Activated T-helper 1 cell treated with anti-CD3 and anti-CD28 coated beads, Interleukin-12 subunit alpha, Interleukin-12 subunit beta, Interleukin-2, Interleukin-4 antibody, amounts not matched to agents 30 ng/mL and 10 ng/mL and 1 ng/mL, durations not matched to agents 14 hours and 24 hours and 36 hours (primary cell): ENCODE results near the gene GGT6. TPM values are rescaled to one million over a fixed set of nuclear protein-coding genes. Genes with fewer than 3 reads are reported as not detected.
A peak's percentile ranks its signal among the peaks of the same experiment; 100 is the strongest.

Experiments used
- DNase-seq: peaks from one replicate; pipeline ENCODE4 v3.0.0; 2021; ENCODE audit warnings: low spot score
- H3K27ac Mint-ChIP-seq: one replicate; pipeline ENCODE4 v1.8.0; 2021; ENCODE audit warnings: mild to moderate bottlenecking, mixed read lengths
- H3K27me3 Mint-ChIP-seq: one replicate; pipeline ENCODE4 v1.8.0; 2022; ENCODE audit warnings: mild to moderate bottlenecking, moderate library complexity, mixed read lengths; ENCODE audit not compliant: insufficient read depth
- H3K36me3 Mint-ChIP-seq: one replicate; pipeline ENCODE4 v1.8.0; 2021; ENCODE audit warnings: low read depth, mixed read lengths
- H3K4me1 Mint-ChIP-seq: one replicate; pipeline ENCODE4 v1.8.0; 2021; ENCODE audit warnings: low read depth, mixed read lengths
- H3K4me3 Mint-ChIP-seq: one replicate; pipeline ENCODE4 v1.8.0; 2021; ENCODE audit warnings: mild to moderate bottlenecking, moderate library complexity, mixed read lengths
- H3K9me3 Mint-ChIP-seq: one replicate; pipeline ENCODE4 v1.8.0; 2021; ENCODE audit warnings: mixed read lengths
- intact Hi-C: fragments of 100-400 bp; cut with micrococcal nuclease; formaldehyde crosslinking; loops from one replicate; pipeline ENCODE4 v1.15.1; 2024
- total RNA-seq: library from RNA; stranded (reverse); gene quantifications from 2 replicates; pipeline ENCODE4 v1.2.3, GENCODE V29; 2022

The GGT6 gene
- total RNA-seq, 1 donor from 2014 or later, result not detected

GRCh38 chr17:4577386-4577993, 17.1 kb upstream of the GGT6 start:
- no peak for DNase-seq
- H3K36me3 Mint-ChIP-seq, result no peaks in the 10 kb centered on the region
- intact Hi-C loops, result no loop called here
- no peaks in the 10 kb centered on the region for H3K9me3 Mint-ChIP-seq
- peaks cover 32% of the 10 kb centered on the region for H3K27me3 Mint-ChIP-seq
- peaks cover 18% of the 10 kb centered on the region for H3K4me1 Mint-ChIP-seq
- H3K27ac Mint-ChIP-seq, result no peak overlapping the region
- H3K4me3 Mint-ChIP-seq, result no peak overlapping the region

GRCh38 chr17:4576729-4577322, 16.4 kb upstream of the GGT6 start:
- H3K27me3 Mint-ChIP-seq, result peaks cover 30% of the 10 kb centered on the region
- peaks cover 18% of the 10 kb centered on the region for H3K4me1 Mint-ChIP-seq
- H3K4me3 Mint-ChIP-seq, result no peak overlapping the region
- no peak for DNase-seq
- intact Hi-C loops, result no loop called here
- no peaks in the 10 kb centered on the region for H3K36me3 Mint-ChIP-seq
- no peaks in the 10 kb centered on the region for H3K9me3 Mint-ChIP-seq
- H3K27ac Mint-ChIP-seq, result no peak overlapping the region

GRCh38 chr17:4576161-4576558, 15.8 kb upstream of the GGT6 start:
- peaks cover 28% of the 10 kb centered on the region for H3K27me3 Mint-ChIP-seq
- H3K36me3 Mint-ChIP-seq, result no peaks in the 10 kb centered on the region
- no peaks in the 10 kb centered on the region for H3K9me3 Mint-ChIP-seq
- H3K27ac Mint-ChIP-seq, result no peak overlapping the region
- no peak for DNase-seq
- H3K4me1 Mint-ChIP-seq, result peaks cover 18% of the 10 kb centered on the region
- no peak overlapping the region for H3K4me3 Mint-ChIP-seq
- intact Hi-C loops, result no loop called here

- intact Hi-C loops, result no loop called here
- Mint-ChIP-seq H3K9me3 (no peaks in the 10 kb centered on the region), H3K4me1 (peaks cover 25% of the 10 kb centered on the region), H3K4me3 (no peak overlapping the region), H3K27me3 (peaks cover 30% of the 10 kb centered on the region), H3K36me3 (no peaks in the 10 kb centered on the region), H3K27ac (no peak overlapping the region)
- no peak for DNase-seq
Measured at GRCh38 chr17:4574448-4575045, 14.2 kb upstream of the GGT6 start.

- Mint-ChIP-seq H3K4me3 (no peak overlapping the region), H3K27ac (peak overlapping the region; percentile 48), H3K9me3 (no peaks in the 10 kb centered on the region), H3K36me3 (no peaks in the 10 kb centered on the region), H3K27me3 (peaks cover 32% of the 10 kb centered on the region), H3K4me1 (peaks cover 28% of the 10 kb centered on the region)
- peak; percentile 58 for DNase-seq
- intact Hi-C loops, result loop anchor here (1.0 kb wide), 1 partner anchor 8 kb away; no protein-coding TSS in a partner anchor
Measured at GRCh38 chr17:4573669-4574068, 13.3 kb upstream of the GGT6 start.

- H3K4me1 Mint-ChIP-seq, result peaks cover 28% of the 10 kb centered on the region
- H3K4me3 Mint-ChIP-seq, result no peak overlapping the region
- H3K36me3 Mint-ChIP-seq, result no peaks in the 10 kb centered on the region
Measured at GRCh38 chr17:4573115-4573514, 12.7 kb upstream of the GGT6 start.

GRCh38 chr17:4572131-4572530, 11.8 kb upstream of the GGT6 start:
- H3K27ac Mint-ChIP-seq, result no peak overlapping the region
- no peak overlapping the region for H3K4me3 Mint-ChIP-seq
- no peaks in the 10 kb centered on the region for H3K36me3 Mint-ChIP-seq
- intact Hi-C loops, result no loop called here
- H3K4me1 Mint-ChIP-seq, result peaks cover 28% of the 10 kb centered on the region
- no peaks in the 10 kb centered on the region for H3K9me3 Mint-ChIP-seq
- DNase-seq, result no peak
- peaks cover 32% of the 10 kb centered on the region for H3K27me3 Mint-ChIP-seq

More at GRCh38 chr17:4573115-4573514, 12.7 kb upstream of the GGT6 start:
- H3K9me3 Mint-ChIP-seq, result no peaks in the 10 kb centered on the region
- no peak for DNase-seq
- H3K27ac Mint-ChIP-seq, result peak overlapping the region; percentile 14
- intact Hi-C loops, result loop anchor here (1.0 kb wide), 1 partner anchor 8 kb away; no protein-coding TSS in a partner anchor
- peaks cover 32% of the 10 kb centered on the region for H3K27me3 Mint-ChIP-seq

- no peak overlapping the region for H3K27ac Mint-ChIP-seq
- H3K9me3 Mint-ChIP-seq, result no peaks in the 10 kb centered on the region
- peaks cover 41% of the 10 kb centered on the region for H3K4me1 Mint-ChIP-seq
- no peak for DNase-seq
- intact Hi-C loops, result loop anchor here (5.0 to 10.0 kb wide), 2 partner anchors 333 to 355 kb away; partner anchors contain the start of gene CHRNE
- no peak overlapping the region for H3K4me3 Mint-ChIP-seq
- no peaks in the 10 kb centered on the region for H3K36me3 Mint-ChIP-seq
- peaks cover 20% of the 10 kb centered on the region for H3K27me3 Mint-ChIP-seq
Measured at GRCh38 chr17:4569591-4569990, 9.2 kb upstream of the GGT6 start.

- intact Hi-C loops, result loop anchor here (1.0 to 10.0 kb wide), 5 partner anchors 60 to 352 kb away; partner anchors contain the start of gene CHRNE
- no peaks in the 10 kb centered on the region for H3K9me3 Mint-ChIP-seq
- H3K27ac Mint-ChIP-seq, result no peak overlapping the region
- no peaks in the 10 kb centered on the region for H3K36me3 Mint-ChIP-seq
- no peak overlapping the region for H3K4me3 Mint-ChIP-seq
- peaks cover 8% of the 10 kb centered on the region for H3K27me3 Mint-ChIP-seq
- peak; percentile 15 for DNase-seq
- H3K4me1 Mint-ChIP-seq, result peaks cover 46% of the 10 kb centered on the region
Measured at GRCh38 chr17:4566785-4567184, 6.4 kb upstream of the GGT6 start.

- peak; percentile 38 for DNase-seq
- H3K4me1 Mint-ChIP-seq, result peaks cover 48% of the 10 kb centered on the region
- H3K9me3 Mint-ChIP-seq, result no peaks in the 10 kb centered on the region
- peaks cover 8% of the 10 kb centered on the region for H3K27me3 Mint-ChIP-seq
- peak overlapping the region; percentile 13 for H3K27ac Mint-ChIP-seq
- intact Hi-C loops, result loop anchor here (1.0 to 10.0 kb wide), 7 partner anchors 8 to 351 kb away; partner anchors contain the start of genes CHRNE and PSMB6
- no peaks in the 10 kb centered on the region for H3K36me3 Mint-ChIP-seq
- H3K4me3 Mint-ChIP-seq, result no peak overlapping the region
Measured at GRCh38 chr17:4565209-4566141, 5.1 kb upstream of the GGT6 start.

- H3K36me3 Mint-ChIP-seq, result no peaks in the 10 kb centered on the region
- peaks cover 38% of the 10 kb centered on the region for H3K4me1 Mint-ChIP-seq
- no peaks in the 10 kb centered on the region for H3K9me3 Mint-ChIP-seq
- peak overlapping the region; percentile 21 for H3K4me3 Mint-ChIP-seq
- no peak for DNase-seq
- intact Hi-C loops, result loop anchor here (5.0 to 10.0 kb wide), 3 partner anchors 140 to 347 kb away; partner anchors contain the start of gene PELP1
- H3K27me3 Mint-ChIP-seq, result no peaks in the 10 kb centered on the region
- peak overlapping the region; percentile 49 for H3K27ac Mint-ChIP-seq
Measured at GRCh38 chr17:4562015-4562969, 1.9 kb upstream of the GGT6 start.
